Measurements from ENCODE around the gene FAM131C. TPM values are rescaled to one million over a fixed set of nuclear protein-coding genes. Genes with fewer than 3 reads are reported as not detected.
A peak's percentile ranks its signal among the peaks of the same experiment; 100 is the strongest.

The FAM131C gene
- total RNA-seq, 1 experiment from 2014 or later, result 0.23 TPM

- peak; percentile 56 for DNase-seq (ENCODE audit: low read depth)
Measured at GRCh38 chr1:16015960-16016901, 57.2 kb downstream of the FAM131C start.

GRCh38 chr1:16015491-16015890 is 58.0 kb downstream of the FAM131C start:
- no peak for DNase-seq (ENCODE audit: low read depth)

- no peak for DNase-seq (ENCODE audit: low read depth)
Measured at GRCh38 chr1:16014509-16015482, 58.7 kb downstream of the FAM131C start.

GRCh38 chr1:16013908-16014258 is 59.6 kb downstream of the FAM131C start:
- DNase-seq (ENCODE audit: low read depth), result no peak

GRCh38 chr1:16013220-16013907 is 60.1 kb downstream of the FAM131C start:
- peak; percentile 82 for DNase-seq (ENCODE audit: low read depth)

GRCh38 chr1:16012590-16013219 is 60.7 kb downstream of the FAM131C start:
- peak; percentile 68 for DNase-seq (ENCODE audit: low read depth)

GRCh38 chr1:16011936-16012589 is 61.4 kb downstream of the FAM131C start:
- DNase-seq (ENCODE audit: low read depth), result no peak

- DNase-seq (ENCODE audit: low read depth), result no peak
Measured at GRCh38 chr1:16010837-16011236, 62.6 kb downstream of the FAM131C start.

GRCh38 chr1:16009678-16010077 is 63.8 kb downstream of the FAM131C start:
- DNase-seq (ENCODE audit: low read depth), result no peak

- peak; percentile 79 for DNase-seq (ENCODE audit: low read depth)
Measured at GRCh38 chr1:16009030-16009460, 64.4 kb downstream of the FAM131C start.

Other genes starting within 250 kb of the FAM131C start
- 14.9 and 22.3 TPM in 2 replicates for gene SPEN, start 225.9 kb downstream of the FAM131C start, total RNA-seq (2014; rRNA removed; shearing (Covaris generic))
- gene ZBTB17, start 97.5 kb downstream of the FAM131C start, total RNA-seq (2014; rRNA removed; shearing (Covaris generic)), result 43.1 and 53.5 TPM in 2 replicates
- not detected in 2 replicates for gene SRARP, start 69.4 kb downstream of the FAM131C start, total RNA-seq (2014; rRNA removed; shearing (Covaris generic))
- gene HSPB7, start 55.6 kb downstream of the FAM131C start, total RNA-seq (2014; rRNA removed; shearing (Covaris generic)), result 0.17 TPM in 1 of 2 replicates, not detected in the other
- not detected in 2 replicates for gene CLCNKA, start 51.6 kb downstream of the FAM131C start, total RNA-seq (2014; rRNA removed; shearing (Covaris generic))
- gene CLCNKB, start 29.9 kb downstream of the FAM131C start, total RNA-seq (2014; rRNA removed; shearing (Covaris generic)), result 0.11 and 0.33 TPM in 2 replicates
- gene EPHA2, start 82.4 kb upstream of the FAM131C start, total RNA-seq (2014; rRNA removed; shearing (Covaris generic)), result 50.8 and 67.7 TPM in 2 replicates
- gene ARHGEF19, start 139.0 kb upstream of the FAM131C start, total RNA-seq (2014; rRNA removed; shearing (Covaris generic)), result 2.4 and 4.2 TPM in 2 replicates
- 2.6 and 21.4 TPM in 2 replicates for gene CPLANE2, start 163.5 kb upstream of the FAM131C start, total RNA-seq (2014; rRNA removed; shearing (Covaris generic))

All from Daoy (cell line).